ENCODE data around the gene NHSL2.
"Not testable (repeated sequence)": the region's sequence is repeated elsewhere in the genome, so short reads cannot be mapped to it uniquely, and the experiment has no call there.

NHSL2 gene

GRCh38 chrX:71923516-71923915 is 12.9 kb downstream of the NHSL2 start:
- no peak for DNase-seq (ENCODE audit: low read depth, low spot score)

- no peak for DNase-seq (ENCODE audit: low read depth, low spot score)
Measured at GRCh38 chrX:71927040-71927439, 16.4 kb downstream of the NHSL2 start.

- DNase-seq (ENCODE audit: low read depth, low spot score) = no peak
Measured at GRCh38 chrX:71928856-71929255, 18.2 kb downstream of the NHSL2 start.

GRCh38 chrX:71930298-71930697 is 19.7 kb downstream of the NHSL2 start:
- DNase-seq (ENCODE audit: low read depth, low spot score) = no peak

GRCh38 chrX:71935476-71935875 is 24.8 kb downstream of the NHSL2 start:
- no peak for DNase-seq (ENCODE audit: low read depth, low spot score)

- DNase-seq (ENCODE audit: low read depth, low spot score) = no peak
Measured at GRCh38 chrX:71936632-71937031, 26.0 kb downstream of the NHSL2 start.

- no peak for DNase-seq (ENCODE audit: low read depth, low spot score)
Measured at GRCh38 chrX:71938371-71938770, 27.7 kb downstream of the NHSL2 start.

GRCh38 chrX:71941145-71941544 is 30.5 kb downstream of the NHSL2 start:
- no peak for DNase-seq (ENCODE audit: low read depth, low spot score)

- no peak for DNase-seq (ENCODE audit: low read depth, low spot score)
Measured at GRCh38 chrX:71941776-71942175, 31.1 kb downstream of the NHSL2 start.

- no peak for DNase-seq (ENCODE audit: low read depth, low spot score)
Measured at GRCh38 chrX:71944369-71944768, 33.7 kb downstream of the NHSL2 start.

- DNase-seq (ENCODE audit: low read depth, low spot score) = peak; percentile 41
Measured at GRCh38 chrX:71945237-71945805, 34.7 kb downstream of the NHSL2 start.

GRCh38 chrX:71949363-71949762 is 38.7 kb downstream of the NHSL2 start:
- no peak for DNase-seq (ENCODE audit: low read depth, low spot score)

- no peak for DNase-seq (ENCODE audit: low read depth, low spot score)
Measured at GRCh38 chrX:71949844-71950445, 39.3 kb downstream of the NHSL2 start.

- no peak for DNase-seq (ENCODE audit: low read depth, low spot score)
Measured at GRCh38 chrX:71953391-71953790, 42.7 kb downstream of the NHSL2 start.

GRCh38 chrX:71953946-71954345 is 43.3 kb downstream of the NHSL2 start:
- DNase-seq (ENCODE audit: low read depth, low spot score) = no peak

- no peak for DNase-seq (ENCODE audit: low read depth, low spot score)
Measured at GRCh38 chrX:71954458-71954857, 43.8 kb downstream of the NHSL2 start.

GRCh38 chrX:71955530-71956120 is 45.0 kb downstream of the NHSL2 start:
- DNase-seq (ENCODE audit: low read depth, low spot score) = no peak

GRCh38 chrX:71958281-71958675 is 47.6 kb downstream of the NHSL2 start:
- no peak for DNase-seq (ENCODE audit: low read depth, low spot score)

- not testable (repeated sequence) for DNase-seq (ENCODE audit: low read depth, low spot score)
Measured at GRCh38 chrX:71964184-71964583, 53.5 kb downstream of the NHSL2 start.

- no peak for DNase-seq (ENCODE audit: low read depth, low spot score)
Measured at GRCh38 chrX:71974916-71975315, 64.3 kb downstream of the NHSL2 start.

GRCh38 chrX:71976753-71977152 is 66.1 kb downstream of the NHSL2 start:
- no peak for DNase-seq (ENCODE audit: low read depth, low spot score)

- DNase-seq (ENCODE audit: low read depth, low spot score) = no peak
Measured at GRCh38 chrX:71978164-71978563, 67.5 kb downstream of the NHSL2 start.

GRCh38 chrX:71989768-71990426 is 79.3 kb downstream of the NHSL2 start:
- DNase-seq (ENCODE audit: low read depth, low spot score) = no peak

Data from smooth muscle cell of the brain vasculature (primary cell).